Immature natural killer cell (primary cell): ENCODE data around the gene SUFU. TPM values are rescaled to one million over a fixed set of nuclear protein-coding genes. Genes with fewer than 3 reads are reported as not detected.

Source experiments
- DNase-seq, 3 donors: peaks; one replicate each; pipeline ENCODE4 v3.0.0; 2022; ENCODE audit warnings: mixed read lengths in 1 of 3
- H3K27ac Mint-ChIP-seq, 6 donors: one replicate each; pipeline ENCODE4 v1.8.0; 2020; ENCODE audit warnings: mixed read lengths in 6 of 6, mild to moderate bottlenecking in 5 of 6, inconsistent platforms in 4 of 6, moderate library complexity in 3 of 6
- H3K27me3 Mint-ChIP-seq, 3 donors: one replicate each; pipeline ENCODE4 v1.8.0; 2020 to 2021; ENCODE audit warnings: low read depth in 3 of 3, mild to moderate bottlenecking in 3 of 3, mixed read lengths in 3 of 3, moderate library complexity in 3 of 3, inconsistent platforms in 1 of 3
- H3K36me3 Mint-ChIP-seq, 3 donors: one replicate each; pipeline ENCODE4 v1.8.0; 2020; ENCODE audit warnings: mixed read lengths in 3 of 3, inconsistent platforms in 2 of 3, mild to moderate bottlenecking in 2 of 3
- H3K4me1 Mint-ChIP-seq, 2 donors: one replicate each; pipeline ENCODE4 v1.8.0; 2020; ENCODE audit warnings: inconsistent platforms in 2 of 2, mild to moderate bottlenecking in 2 of 2, mixed read lengths in 2 of 2, moderate library complexity in 1 of 2
- H3K4me3 Mint-ChIP-seq, 5 donors: one replicate each; pipeline ENCODE4 v1.8.0; 2020; ENCODE audit warnings: mild to moderate bottlenecking in 5 of 5, mixed read lengths in 5 of 5, inconsistent platforms in 3 of 5, moderate library complexity in 3 of 5
- H3K9me3 Mint-ChIP-seq, 6 donors: one replicate each; pipeline ENCODE4 v1.8.0; 2020; ENCODE audit warnings: mild to moderate bottlenecking in 6 of 6, mixed read lengths in 6 of 6, inconsistent platforms in 4 of 6, moderate library complexity in 3 of 6
- polyA plus RNA-seq, 3 donors: library from polyadenylated mRNA; unstranded; fragments of 300-500 nt; fragmentation: Illumina TruSeq; gene quantifications; one replicate each; pipeline ENCODE4 v1.2.3, GENCODE V29; 2021

Gene SUFU
- polyA plus RNA-seq, 3 donors from 2014 or later = 1.3 to 6.7 (median 2.1) TPM

DNA sequence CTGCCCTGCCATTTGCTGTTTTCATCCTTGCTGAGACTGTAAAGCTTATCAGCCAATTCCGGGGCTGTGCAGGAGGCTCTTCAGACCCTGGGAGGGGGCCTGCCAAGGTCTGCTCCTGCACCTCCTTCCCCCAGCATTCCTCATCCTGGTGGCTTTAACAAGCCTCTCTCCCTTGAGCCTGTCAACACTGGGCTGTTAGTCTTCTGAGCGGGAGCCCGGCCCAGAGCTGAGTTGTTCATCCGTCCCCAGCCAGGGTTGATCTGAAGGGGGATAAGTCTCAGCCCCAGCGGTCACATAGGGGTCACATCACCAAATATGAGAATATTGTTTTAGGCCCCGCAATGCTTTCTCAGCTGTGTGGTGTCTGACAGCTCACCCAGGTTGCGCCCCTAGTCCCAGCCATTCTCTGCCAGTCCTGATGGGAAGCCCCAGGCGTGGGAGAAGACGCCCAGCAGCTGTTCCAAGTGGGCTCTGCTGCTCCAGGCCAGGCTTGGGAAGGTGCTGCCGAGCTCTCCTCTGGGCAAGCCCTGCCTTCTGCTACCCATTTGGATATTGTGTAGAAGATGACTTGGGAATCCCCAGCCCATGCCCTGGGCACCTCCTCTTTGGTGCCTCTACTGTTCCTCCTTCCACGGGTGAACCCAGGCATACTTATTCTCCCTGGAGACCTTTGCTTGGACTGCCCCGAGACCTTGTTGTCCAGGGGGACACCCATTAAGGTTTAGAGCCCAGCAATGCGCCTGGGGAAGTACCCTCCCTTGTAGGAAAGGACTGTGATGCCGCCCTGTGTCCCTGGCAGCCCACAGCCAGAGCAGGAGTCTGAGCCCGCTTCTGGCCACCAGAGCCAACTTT, 117.0 kb downstream of the SUFU start:
- Mint-ChIP-seq H3K4me1 (no peaks in the 10 kb centered on the region), H3K9me3 (no peaks in the 10 kb centered on the region)
- no peak for DNase-seq

DNA sequence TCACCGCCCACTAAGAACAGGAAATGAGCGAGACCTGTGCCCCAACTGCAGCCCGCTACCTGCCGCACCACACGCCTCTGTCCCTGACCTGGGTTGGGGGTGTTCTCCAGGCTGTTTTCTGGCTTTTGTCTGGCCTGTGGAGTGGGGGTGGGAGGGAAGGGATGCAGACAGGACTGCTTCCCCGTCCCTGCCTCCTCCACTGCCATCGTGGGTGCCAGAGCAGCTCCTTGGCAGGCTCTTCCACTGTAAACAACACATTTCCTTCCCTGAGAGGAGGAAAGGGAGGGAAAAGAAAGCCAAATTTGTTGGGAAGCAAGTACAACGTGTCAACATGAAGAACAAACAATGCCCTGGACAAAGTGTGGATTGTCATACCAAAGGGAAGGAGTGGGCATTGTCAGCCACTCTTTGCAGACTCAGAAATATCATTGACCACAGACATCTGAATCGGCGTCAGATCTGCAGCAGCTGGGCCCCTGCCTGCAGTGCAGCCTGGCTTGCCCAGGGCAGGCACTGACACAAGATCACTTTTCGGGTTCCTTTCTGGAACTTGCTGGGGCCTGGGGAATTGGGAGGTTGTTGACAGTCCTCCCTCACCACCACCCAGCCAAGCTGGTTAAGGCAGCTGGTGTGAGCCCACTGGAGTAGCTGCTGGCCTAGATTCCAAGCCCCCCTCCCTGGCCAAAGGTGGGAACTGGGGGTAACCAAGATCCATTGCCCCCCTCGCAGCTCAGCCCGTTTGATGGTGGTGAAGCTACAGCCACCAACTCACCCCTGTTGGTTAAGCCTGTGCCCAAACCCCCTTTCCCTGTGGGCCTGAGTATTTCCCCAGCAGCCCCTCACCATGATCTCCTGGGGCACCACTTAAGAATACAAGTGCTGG, 117.9 kb downstream of the SUFU start:
- no peaks in the 10 kb centered on the region for H3K4me1 Mint-ChIP-seq
- peaks cover 7 to 20% (median 12%) of the 10 kb centered on the region in 3 donors for H3K36me3 Mint-ChIP-seq
- DNase-seq = no peak
- no peak overlapping the region for H3K27ac Mint-ChIP-seq
- H3K4me3 Mint-ChIP-seq = no peak overlapping the region
- no peaks in the 10 kb centered on the region for H3K9me3 Mint-ChIP-seq
- no peaks in the 10 kb centered on the region for H3K27me3 Mint-ChIP-seq

More for the DNA sequence above, 117.0 kb downstream of the SUFU start:
- Mint-ChIP-seq H3K27ac (peak overlapping the region in 1 of 6 donors; percentile 53), H3K36me3 (peaks cover 7 to 20% (median 12%) of the 10 kb centered on the region in 3 donors), H3K27me3 (no peaks in the 10 kb centered on the region), H3K4me3 (no peak overlapping the region)

DNA sequence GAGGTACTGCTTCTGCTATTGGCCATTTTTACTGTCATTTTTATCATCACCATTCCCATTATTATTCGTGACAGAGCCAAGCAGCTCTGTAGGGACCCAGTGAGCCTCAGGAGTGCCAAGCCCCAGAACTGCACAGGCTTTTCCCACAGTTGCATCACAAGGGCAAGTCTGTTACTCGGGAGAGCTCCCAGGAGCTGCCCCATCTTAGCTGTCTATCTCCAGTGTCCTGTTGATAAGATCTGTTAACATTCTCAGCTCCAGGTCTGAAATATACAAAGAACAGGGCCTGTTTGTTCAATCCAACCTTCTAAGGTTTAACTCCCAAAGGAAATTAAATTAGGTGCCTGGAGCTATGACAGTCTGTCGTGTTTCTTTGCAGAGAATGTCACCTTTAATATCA, 120.3 kb downstream of the SUFU start:
- Mint-ChIP-seq H3K27me3 (no peaks in the 10 kb centered on the region), H3K4me1 (no peaks in the 10 kb centered on the region), H3K9me3 (no peaks in the 10 kb centered on the region), H3K36me3 (peaks cover 0 to 7% (median 4%) of the 10 kb centered on the region in 3 donors), H3K4me3 (no peak overlapping the region), H3K27ac (no peak overlapping the region)
- DNase-seq = no peak

DNA sequence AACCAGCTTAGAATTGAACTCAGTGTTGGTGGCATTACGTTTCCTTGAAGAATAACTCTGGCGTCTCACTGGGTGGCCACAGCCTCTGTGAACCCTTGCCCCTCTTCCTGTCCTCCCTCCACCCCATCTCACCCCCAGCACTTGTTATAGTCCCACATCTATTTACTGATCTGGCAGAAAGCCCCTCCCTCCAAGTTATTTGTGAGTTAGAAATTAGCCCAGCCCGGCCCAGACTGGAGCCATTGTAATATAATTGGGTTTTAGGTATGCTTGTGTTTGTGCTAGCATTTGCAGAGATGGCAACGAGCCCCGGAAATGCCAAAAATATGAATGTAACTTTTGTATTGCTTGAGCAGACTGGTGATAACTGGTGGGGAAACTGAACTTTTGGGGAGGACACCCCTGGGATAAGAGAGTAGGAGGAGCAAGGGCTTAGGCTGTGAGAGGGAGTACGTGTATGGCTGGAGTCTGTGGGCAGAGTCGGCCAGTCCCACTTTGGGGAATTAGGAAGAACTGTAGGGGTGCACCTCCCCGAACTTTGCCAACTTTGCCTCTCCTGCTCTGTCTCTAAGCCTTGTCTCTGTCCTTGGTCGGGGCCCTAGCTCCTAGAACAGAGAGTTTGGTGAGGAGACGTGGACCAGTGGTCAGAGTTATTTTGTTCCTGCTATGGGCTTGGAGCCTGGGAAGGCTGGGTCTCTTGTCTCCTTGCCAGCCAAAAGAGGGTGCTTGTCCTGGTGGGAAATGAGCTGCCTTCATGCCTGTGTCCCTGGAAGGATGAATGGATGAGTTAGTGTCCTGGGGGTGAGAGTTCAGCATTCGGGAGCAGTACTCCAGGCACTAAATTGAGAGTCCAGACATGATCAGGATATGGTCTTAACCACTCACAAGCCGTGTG, 121.2 kb downstream of the SUFU start:
- Mint-ChIP-seq H3K36me3 (peaks cover 0 to 7% (median 4%) of the 10 kb centered on the region in 3 donors), H3K27me3 (no peaks in the 10 kb centered on the region), H3K4me1 (no peaks in the 10 kb centered on the region), H3K27ac (no peak overlapping the region), H3K4me3 (no peak overlapping the region), H3K9me3 (no peaks in the 10 kb centered on the region)
- no peak for DNase-seq

DNA sequence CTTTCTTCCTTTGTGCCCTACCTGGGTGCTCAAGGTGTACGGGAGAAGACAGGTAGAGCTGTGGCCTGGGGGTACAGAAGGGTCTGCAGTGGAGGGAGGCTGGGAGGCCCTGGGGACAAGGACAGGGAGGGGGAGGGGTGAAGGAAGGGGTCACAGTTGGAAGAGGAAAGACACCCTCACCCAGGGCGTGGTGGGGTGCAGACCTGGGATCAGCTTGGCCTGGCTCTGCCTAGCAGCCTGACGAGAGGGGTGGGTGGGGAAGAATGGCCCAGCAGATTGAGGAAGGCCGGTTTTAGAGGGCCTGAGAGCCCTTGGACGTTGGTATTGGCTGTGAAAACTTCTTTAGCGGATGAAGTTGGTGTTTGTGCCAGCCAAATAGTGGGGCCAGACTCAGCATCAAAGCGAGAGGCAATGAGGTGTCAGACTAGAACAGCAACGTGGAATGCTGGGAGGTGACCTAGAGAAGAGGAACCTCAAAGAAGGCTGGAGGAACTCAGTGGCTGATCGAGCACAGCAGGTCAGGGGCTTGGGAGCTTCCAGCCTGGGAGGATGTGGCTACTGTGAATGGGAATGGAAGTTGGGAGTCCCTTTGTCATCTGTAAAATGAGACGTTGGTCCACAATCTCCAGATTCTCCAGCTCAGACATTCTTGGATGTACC, 122.4 kb downstream of the SUFU start:
- Mint-ChIP-seq H3K27me3 (peaks cover 0 to 1% (median 0%) of the 10 kb centered on the region in 3 donors), H3K36me3 (peaks cover 1 to 14% (median 4%) of the 10 kb centered on the region in 3 donors), H3K9me3 (no peaks in the 10 kb centered on the region), H3K27ac (peak overlapping the region in 1 of 6 donors; percentile 64), H3K4me3 (no peak overlapping the region), H3K4me1 (no peaks in the 10 kb centered on the region)
- no peak for DNase-seq

DNA sequence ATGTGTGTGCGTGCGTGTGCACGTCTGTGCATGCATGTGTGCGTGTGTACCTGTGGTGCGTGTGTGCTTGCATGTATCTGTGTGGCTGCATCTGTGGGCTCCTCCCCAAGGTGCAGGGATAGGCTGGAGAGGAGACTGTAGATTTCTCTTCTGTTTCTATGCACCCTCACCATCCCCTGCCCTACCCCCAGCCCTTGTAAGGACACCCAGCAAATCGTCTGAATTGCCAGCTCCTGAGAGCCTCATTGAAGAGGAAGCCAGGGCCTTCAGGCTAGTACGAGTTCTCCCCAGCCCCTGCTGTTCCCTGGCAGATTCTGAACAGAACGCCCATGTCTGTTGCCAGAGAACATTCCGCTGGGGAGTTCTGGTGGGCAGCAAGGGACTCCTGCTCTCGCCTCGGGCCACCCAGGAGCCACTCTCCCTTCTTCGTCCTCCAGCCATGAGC, 123.5 kb downstream of the SUFU start:
- no peak overlapping the region for H3K4me3 Mint-ChIP-seq
- DNase-seq = no peak
- H3K27ac Mint-ChIP-seq = no peak overlapping the region
- H3K9me3 Mint-ChIP-seq = no peaks in the 10 kb centered on the region
- peaks cover 5 to 18% (median 8%) of the 10 kb centered on the region in 3 donors for H3K36me3 Mint-ChIP-seq
- H3K4me1 Mint-ChIP-seq = no peaks in the 10 kb centered on the region
- peaks cover 0 to 1% (median 0%) of the 10 kb centered on the region in 3 donors for H3K27me3 Mint-ChIP-seq

DNA sequence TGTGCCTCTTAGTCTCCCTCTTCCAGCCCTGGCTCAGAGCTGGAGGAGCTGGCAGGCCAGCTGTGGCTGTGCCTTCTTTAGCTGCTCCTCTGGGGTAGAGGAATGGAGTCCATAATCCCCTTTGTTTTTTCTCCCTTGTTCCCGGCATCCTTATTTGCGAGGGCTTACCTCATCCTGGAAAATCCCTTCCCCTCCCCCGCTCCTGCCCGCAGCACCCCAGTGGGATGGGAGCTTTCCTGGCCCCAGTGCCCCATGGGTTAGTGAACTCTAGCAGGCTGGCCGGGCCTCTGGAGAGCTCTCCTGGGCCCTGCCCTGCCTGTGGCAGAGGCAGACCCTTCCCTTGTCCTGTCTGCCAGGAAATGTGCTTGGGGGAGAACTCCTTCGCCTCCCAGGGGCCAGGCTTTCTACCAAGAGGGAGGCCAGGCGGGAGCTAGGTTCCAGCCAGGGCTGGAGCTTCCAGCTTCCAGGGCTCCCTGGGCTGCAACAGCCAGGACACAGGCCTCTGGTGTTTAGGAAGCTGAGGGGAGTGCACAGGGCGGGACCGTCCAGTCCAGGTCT, 124.0 kb downstream of the SUFU start:
- H3K36me3 Mint-ChIP-seq = peaks cover 5 to 18% (median 8%) of the 10 kb centered on the region in 3 donors
- peaks cover 0 to 1% (median 0%) of the 10 kb centered on the region in 3 donors for H3K27me3 Mint-ChIP-seq
- H3K4me1 Mint-ChIP-seq = no peaks in the 10 kb centered on the region
- H3K9me3 Mint-ChIP-seq = no peaks in the 10 kb centered on the region
- no peak overlapping the region for H3K4me3 Mint-ChIP-seq
- H3K27ac Mint-ChIP-seq = no peak overlapping the region
- no peak for DNase-seq

DNA sequence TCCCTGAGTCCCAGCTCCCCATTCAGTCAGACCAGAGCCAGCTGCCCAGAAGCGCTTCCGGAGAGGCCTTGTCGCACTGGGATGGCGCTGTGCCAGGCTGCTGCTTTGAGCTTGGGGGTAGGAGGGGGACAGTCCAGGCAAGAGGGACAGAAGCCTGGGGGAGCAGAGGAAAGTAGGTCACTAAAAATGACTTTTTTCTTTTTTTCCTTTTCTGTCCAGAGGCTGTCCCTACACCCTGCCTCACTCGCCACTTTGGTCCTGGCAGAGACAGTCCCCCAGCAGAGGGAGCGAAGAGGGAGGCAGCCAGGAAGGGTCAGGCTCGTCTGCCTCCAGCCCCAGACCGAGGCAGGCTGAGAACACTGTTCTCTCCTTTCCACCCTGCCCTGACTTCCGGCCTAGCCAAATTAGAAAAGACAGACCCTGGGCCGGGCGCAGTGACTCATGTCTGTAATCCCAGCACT, 124.7 kb downstream of the SUFU start:
- no peaks in the 10 kb centered on the region for H3K4me1 Mint-ChIP-seq
- H3K4me3 Mint-ChIP-seq = no peak overlapping the region
- H3K27me3 Mint-ChIP-seq = peaks cover 0 to 1% (median 0%) of the 10 kb centered on the region in 3 donors
- DNase-seq = no peak
- no peaks in the 10 kb centered on the region for H3K9me3 Mint-ChIP-seq
- H3K27ac Mint-ChIP-seq = no peak overlapping the region
- peaks cover 4 to 14% (median 5%) of the 10 kb centered on the region in 3 donors for H3K36me3 Mint-ChIP-seq

DNA sequence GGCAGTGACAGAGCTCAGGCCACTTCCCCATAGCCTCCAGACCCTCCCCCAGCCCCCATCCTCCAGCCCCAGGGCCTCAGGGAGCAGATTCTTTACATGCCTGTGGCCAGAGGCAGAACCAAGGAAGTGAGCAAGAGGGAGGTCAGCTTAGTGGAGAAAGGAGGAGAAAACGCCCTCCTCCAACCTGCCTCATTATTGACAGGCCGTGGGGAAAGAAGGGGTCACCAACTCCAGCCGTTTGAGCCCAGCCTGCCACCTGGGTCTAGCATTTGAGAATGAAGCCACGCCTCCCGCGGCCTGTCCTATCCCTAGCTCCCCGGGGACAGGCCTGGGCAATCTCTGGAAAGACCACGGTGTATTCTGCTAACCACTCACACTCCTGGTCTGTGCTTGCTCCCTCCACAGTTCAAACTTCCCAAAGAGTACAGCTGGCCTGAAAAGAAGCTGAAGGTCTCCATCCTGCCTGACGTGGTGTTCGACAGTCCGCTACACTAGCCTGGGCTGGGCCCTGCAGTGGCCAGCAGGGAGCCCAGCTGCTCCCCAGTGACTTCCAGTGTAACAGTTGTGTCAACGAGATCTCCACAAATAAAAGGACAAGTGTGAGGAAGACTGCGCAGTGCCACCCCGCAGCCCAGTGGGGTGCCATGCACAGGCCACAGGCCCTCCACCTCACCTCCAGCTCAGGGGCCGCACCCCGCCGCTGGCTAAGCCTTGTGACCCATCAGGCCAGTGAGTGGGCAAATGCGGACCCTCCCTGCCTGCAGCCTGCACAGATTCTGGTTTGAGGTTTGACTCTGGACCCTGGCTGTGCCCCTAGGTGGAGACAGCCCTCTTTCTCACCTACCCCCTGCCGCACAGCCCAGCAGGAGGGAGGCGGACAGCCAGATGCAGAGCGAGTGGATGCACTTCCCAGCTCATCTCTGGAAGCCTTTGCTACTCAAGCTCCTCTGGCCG, 126.2 kb downstream of the SUFU start:
- Mint-ChIP-seq H3K36me3 (peaks cover 4 to 14% (median 5%) of the 10 kb centered on the region in 3 donors), H3K4me1 (no peaks in the 10 kb centered on the region), H3K4me3 (no peak overlapping the region), H3K9me3 (no peaks in the 10 kb centered on the region), H3K27me3 (peaks cover 0 to 3% (median 1%) of the 10 kb centered on the region in 3 donors), H3K27ac (no peak overlapping the region)
- DNase-seq = no peak

DNA sequence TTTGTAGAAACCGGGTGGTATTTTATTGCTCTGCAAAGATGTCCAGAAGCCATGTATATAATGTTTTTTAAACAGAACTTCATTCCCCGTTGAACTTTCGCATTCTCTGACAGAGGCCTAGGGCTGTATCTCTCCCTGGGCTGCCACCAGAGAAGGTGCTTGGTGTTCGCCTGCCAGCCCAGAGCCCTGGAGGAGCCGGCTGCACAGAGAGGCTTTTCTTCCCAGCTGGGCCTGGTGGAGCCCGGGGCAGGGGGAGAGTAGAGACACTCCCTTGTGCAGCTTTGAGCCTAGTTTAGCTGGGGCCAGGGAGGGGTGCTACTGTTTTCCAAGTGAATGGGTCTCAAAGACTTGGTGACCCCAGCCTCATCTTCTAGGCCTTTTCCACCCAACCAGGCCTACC, 126.9 kb downstream of the SUFU start:
- no peak overlapping the region for H3K27ac Mint-ChIP-seq
- no peak for DNase-seq
- no peak overlapping the region for H3K4me3 Mint-ChIP-seq
- peaks cover 5 to 6% of the 10 kb centered on the region in 2 donors for H3K4me1 Mint-ChIP-seq
- H3K9me3 Mint-ChIP-seq = no peaks in the 10 kb centered on the region
- H3K27me3 Mint-ChIP-seq = peaks cover 0 to 3% (median 1%) of the 10 kb centered on the region in 3 donors
- peaks cover 4 to 14% (median 5%) of the 10 kb centered on the region in 3 donors for H3K36me3 Mint-ChIP-seq

DNA sequence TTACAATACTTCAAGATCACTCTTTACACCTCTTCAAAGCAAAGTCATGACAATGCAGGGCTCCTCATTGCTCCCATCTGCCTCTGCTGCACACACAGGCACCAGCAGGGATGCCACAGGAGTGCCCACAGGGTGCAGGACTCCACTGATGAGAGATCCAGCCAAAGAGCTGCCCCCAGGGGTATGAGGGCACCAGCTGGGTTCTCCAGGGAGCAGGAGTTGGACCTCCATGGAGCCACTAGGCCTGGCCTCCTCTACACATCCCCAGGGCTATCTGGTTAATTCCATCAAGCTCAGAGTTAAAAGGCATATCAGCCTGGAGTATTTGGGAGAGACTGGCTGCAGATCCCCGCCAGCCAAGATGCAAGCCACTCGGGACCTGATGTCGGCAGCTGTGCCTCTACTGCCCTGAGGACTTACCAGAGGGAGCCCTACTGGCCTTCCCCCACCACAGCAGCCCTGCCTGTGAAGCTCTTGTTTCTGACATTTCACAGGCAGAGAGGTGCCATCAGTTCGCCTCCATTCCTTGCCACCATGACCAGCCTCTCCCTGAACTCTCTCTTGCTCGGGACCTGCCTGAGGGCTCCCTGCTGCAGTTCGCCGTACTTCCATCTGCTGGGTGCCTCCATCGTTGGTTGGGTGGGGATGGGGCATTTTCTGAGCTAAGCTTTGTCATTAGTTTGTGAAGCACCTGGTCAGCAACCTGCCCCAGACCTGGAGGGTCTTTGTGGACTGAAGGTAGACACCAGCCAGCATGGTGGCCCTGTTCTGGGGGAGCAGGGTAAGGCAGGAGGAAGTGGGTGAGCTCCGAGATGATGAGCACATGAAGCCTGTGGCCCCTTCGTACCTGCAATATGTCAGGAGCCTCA, 128.0 kb downstream of the SUFU start:
- Mint-ChIP-seq H3K9me3 (no peaks in the 10 kb centered on the region), H3K27ac (no peak overlapping the region), H3K36me3 (peaks cover 4 to 14% (median 5%) of the 10 kb centered on the region in 3 donors), H3K4me3 (no peak overlapping the region), H3K27me3 (peaks cover 0 to 5% (median 1%) of the 10 kb centered on the region in 3 donors), H3K4me1 (peaks cover 6 to 9% of the 10 kb centered on the region in 2 donors)
- no peak for DNase-seq
